Adipocyte (in vitro differentiated cells): Measurements from ENCODE around the gene LY6G6C.

Source experiments
- DNase-seq: peaks from one replicate; pipeline ENCODE4 v3.0.0-alpha.2; 2015; ENCODE audit warnings: low read depth
- H3K27me3 ChIP-seq: replicated peaks from 2 replicates; pipeline ENCODE4 v1.7.0; 2013; ENCODE audit warnings: mild to moderate bottlenecking, low read length, moderate library complexity; ENCODE audit not compliant: control insufficient read depth, insufficient read depth
- H3K36me3 ChIP-seq: 2 replicates; pipeline ENCODE4 v1.7.0; 2013; ENCODE audit warnings: low read length, mild to moderate bottlenecking, moderate library complexity; ENCODE audit not compliant: control insufficient read depth, insufficient read depth, severe bottlenecking
- H3K4me1 ChIP-seq: 2 replicates; pipeline ENCODE4 v1.7.0; 2013; ENCODE audit warnings: mild to moderate bottlenecking, low read length, moderate library complexity; ENCODE audit not compliant: control insufficient read depth, insufficient read depth
- H3K4me3 ChIP-seq: 2 replicates; pipeline ENCODE4 v1.7.0; 2013; ENCODE audit warnings: mild to moderate bottlenecking, low read length, moderate library complexity
- H3K9ac ChIP-seq: 2 replicates; pipeline ENCODE4 v1.7.0; 2013; ENCODE audit warnings: mild to moderate bottlenecking, low read length, moderate library complexity
- H3K9me3 ChIP-seq: 2 replicates; pipeline ENCODE4 v1.7.0; 2013; ENCODE audit warnings: mild to moderate bottlenecking, low read length, moderate library complexity; ENCODE audit not compliant: control insufficient read depth

Gene LY6G6C

DNA sequence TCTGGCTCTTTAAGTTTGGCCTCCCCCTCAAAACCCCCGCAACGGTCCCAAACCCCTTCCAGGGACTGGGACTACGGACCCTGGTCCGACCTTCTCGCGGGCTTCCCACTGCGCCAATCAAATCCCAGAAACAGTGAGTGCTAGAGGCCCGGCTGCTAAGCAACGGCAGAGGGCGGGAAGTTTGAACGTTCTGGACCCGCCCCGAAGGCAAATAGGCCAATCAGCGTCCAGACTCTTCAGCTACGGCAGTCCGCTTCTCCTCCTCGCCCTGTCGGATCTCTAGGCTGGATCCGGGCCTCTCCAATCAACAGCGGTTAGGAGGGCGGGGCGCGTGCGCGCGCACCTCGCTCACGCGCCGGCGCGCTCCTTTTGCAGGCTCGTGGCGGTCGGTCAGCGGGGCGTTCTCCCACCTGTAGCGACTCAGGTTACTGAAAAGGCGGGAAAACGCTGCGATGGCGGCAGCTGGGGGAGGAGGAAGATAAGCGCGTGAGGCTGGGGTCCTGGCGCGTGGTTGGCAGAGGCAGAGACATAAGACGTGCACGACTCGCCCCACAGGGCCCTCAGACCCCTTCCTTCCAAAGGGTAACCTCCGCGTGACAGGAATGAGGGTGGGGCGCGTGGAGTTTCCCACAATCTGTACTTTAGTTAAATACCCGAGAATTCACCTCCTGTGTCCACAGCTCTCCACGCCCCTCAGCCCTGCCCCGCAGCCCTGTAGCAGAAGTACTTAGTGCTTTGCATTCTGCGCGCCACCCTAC is 18.3 kb upstream of the LY6G6C start, which contains the start of gene MSH5:
TSS of gene MSH5 (plus strand) at position 367 of the 758 bp plus-strand sequence. CDS start 462 bp downstream, outside the sequence.
- Histone ChIP-seq H3K9ac (peak within 1 kb of the TSS; percentile 84), H3K36me3 (no peaks in the 10 kb centered on the region), H3K4me3 (peak within 1 kb of the TSS; percentile 91), H3K9me3 (no peaks in the 10 kb centered on the region), H3K27me3 (no peaks in the 10 kb centered on the region), H3K4me1 (peaks cover 43% of the 10 kb centered on the region)
- peak; percentile 100 for DNase-seq

DNA sequence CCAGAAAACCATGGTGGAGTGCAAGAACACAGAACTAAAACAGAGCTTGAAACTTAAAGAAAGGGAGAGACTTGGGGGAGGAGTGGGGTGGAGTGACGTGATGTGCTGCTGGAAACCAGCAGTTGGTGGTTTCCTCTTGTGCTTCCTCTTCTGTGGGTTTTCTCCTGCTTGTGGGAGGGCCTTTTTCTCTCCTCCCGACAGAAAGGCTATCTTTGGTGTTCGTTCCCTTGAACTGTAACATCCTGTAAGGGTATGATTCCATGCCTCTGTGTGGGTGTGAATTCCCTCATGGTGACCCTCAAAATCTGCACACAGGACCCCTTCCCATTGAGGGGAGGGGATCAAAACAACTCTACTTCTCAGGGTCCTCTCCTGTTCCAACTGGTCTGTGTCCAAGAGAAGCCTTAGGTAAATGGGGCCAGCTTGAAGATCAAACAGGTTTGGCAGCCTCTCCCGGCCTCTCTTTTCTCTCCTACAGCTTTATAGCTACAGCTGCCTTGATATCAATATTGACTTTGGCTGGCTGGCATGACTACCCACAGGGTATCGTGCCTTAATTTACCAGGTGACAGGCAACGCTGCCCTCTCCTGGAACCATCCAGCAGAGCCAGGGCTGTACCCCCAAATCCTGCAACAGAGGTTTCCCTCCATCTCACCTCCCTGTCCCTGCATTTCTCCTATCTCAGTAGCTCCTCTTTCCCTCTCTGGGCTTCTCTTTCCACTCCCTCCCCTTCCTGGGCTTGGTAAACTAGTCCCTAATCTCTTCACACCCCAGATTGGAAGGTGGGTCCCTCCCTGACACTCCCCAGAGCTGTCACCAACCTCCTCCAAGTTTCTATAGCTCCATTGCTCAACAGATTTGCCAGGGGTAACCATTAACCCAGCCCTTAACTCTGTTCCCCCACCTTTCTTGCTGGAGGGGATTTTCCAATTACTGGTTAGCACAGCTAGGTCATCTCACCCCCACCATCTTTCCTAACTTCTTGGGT is 16.7 kb upstream of the LY6G6C start:
- H3K27me3 ChIP-seq: no peaks in the 10 kb centered on the region

DNA sequence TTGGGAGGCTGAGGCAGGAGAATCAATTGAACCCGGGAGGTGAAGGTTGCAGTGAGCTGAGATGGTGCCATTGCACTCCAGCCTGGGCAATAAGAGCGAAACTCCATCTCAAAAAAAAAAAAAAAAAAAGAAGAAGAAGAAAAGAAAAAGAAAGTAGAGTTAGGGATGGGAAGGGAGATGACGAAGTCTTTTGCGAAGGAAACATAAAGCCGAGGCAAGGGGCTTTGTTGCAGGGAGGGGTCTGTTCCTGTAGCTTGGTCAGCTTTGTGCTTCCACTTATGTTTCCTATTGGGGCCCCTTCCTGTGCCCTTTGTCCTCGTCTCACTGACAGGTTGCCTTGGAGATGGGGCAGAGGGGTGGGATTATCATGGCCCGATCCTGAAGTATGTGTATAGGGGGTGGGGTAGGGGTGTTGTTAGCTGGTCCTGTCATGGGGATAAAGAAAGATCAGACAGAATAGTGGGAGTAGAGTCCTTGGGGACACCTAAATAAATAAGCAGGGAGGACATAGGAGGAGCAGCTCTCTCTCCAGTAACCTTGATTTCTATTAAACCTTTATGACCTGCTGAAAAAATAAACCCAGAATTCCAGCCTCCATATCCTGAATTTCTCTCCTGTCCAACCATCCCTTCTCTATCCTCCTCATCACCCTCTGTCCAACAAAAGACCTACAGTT is 15.9 kb upstream of the LY6G6C start:
- H3K36me3 ChIP-seq: peaks cover 15% of the 10 kb centered on the region
- H3K27me3 ChIP-seq: no peaks in the 10 kb centered on the region
- H3K9me3 ChIP-seq: no peaks in the 10 kb centered on the region
- peaks cover 55% of the 10 kb centered on the region for H3K4me1 ChIP-seq
- no peak for DNase-seq
- peak overlapping the region; percentile 52 for H3K9ac ChIP-seq
- H3K4me3 ChIP-seq: peak overlapping the region; percentile 38

More for the DNA sequence above, 16.7 kb upstream of the LY6G6C start:
- Histone ChIP-seq H3K36me3 (peaks cover 10% of the 10 kb centered on the region), H3K9me3 (no peaks in the 10 kb centered on the region), H3K4me1 (peaks cover 55% of the 10 kb centered on the region), H3K9ac (peak overlapping the region; percentile 52), H3K4me3 (peak overlapping the region; percentile 38)
- peak; percentile 71 for DNase-seq

DNA sequence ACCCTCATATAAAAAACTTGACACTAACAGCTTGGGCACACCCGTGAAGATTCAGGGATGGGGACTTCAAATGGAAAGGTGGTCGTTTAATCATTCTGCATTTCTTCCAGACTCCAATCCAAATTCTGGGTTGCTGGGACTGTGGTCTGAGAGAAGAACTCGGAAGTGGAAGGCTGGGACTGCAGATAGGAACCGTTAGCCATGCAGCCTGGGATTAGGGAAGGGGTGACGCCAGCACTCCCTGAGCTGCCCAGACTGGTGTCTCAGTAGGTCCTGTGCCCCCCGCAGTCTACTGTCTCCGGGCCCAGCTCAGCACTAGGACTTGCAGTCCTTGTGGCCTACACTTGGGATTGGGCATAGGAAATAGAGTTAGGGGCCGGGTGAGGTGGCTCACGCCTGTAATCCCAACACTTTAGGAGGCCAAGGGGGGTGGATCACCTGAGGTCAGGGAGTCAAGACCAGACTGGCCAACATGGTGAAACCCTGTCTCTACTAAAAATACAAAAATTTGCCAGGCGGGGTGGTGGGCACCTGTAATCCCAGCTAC is 15.3 kb upstream of the LY6G6C start:
- Histone ChIP-seq H3K4me3 (peak overlapping the region; percentile 89), H3K9ac (peak overlapping the region; percentile 91), H3K4me1 (peaks cover 49% of the 10 kb centered on the region), H3K36me3 (peaks cover 22% of the 10 kb centered on the region), H3K27me3 (no peaks in the 10 kb centered on the region), H3K9me3 (no peaks in the 10 kb centered on the region)
- no peak for DNase-seq

DNA sequence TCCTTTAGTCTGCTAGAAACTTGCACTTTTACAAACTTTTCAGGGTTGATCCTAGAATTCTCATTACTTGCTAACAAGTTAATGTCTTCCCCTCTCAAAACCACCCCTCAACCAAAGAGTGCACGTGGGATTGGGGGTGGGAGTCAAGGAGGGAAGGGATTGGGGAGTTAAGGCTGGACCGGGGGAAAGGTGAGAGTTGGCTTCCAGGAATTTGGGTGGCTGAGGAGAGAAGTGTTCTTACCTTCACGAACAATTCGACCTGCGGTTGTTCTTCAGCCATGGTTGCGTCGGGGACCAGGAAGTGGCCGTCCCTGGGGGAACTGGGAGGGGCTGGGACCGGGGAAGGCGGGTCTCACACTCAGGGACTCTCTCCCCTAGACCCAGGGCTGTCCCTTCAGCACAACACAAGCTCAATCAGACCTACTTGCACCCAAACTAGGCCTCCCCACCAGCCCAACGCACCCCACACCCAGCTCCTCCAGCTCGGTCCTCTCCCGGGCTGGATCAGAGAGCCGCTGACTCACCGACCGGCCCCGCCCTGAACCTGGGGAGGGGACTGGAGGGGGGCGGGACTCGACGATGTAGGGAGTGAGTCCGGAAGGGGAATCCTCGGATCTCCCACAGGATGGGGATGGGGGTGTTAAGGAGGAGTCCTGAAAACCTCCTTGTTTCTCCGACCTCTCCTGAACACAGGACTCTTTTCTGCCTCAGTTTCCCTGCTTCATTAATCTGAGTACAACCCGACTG is 14.6 kb upstream of the LY6G6C start, which contains the start of gene CLIC1:
TSS of gene CLIC1 (minus strand) at position 510 of the 747 bp plus-strand sequence. CDS start at position 280, 230 bp downstream.
- Histone ChIP-seq H3K9me3 (no peaks in the 10 kb centered on the region), H3K9ac (peak within 1 kb of the TSS; percentile 91), H3K4me3 (peak within 1 kb of the TSS; percentile 89), H3K36me3 (peaks cover 28% of the 10 kb centered on the region), H3K4me1 (peaks cover 45% of the 10 kb centered on the region), H3K27me3 (no peaks in the 10 kb centered on the region)
- peak; percentile 95 for DNase-seq

DNA sequence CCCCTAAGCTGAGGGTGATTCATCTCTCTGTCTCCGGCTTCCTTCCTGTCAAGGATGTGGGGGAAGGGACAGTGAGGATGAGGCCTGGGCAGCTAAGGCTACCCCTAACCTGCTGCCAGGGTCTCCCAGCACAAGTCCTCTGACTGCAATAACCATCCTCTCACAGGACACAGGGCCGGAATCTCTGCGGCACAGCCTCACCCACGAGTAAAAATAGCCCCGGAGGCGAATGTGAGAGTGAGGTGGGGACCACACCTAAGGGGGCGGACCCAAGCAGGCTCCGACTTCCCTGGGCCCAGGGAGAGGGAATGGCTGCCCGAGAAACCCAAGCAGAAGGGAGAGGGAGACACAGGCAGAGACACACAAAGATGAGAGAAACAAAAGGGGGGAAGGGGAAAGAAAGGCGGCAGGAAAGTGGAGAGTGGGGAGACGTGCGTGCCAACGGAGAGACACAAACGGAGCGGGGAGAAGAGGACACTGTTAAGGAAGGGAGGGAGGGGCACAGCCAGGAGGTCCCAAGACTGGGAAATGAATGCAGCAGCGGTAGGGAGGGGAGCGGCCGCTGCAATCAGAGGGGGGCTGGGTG is 13.4 kb upstream of the LY6G6C start:
- peaks cover 50% of the 10 kb centered on the region for H3K4me1 ChIP-seq
- no peaks in the 10 kb centered on the region for H3K9me3 ChIP-seq
- peaks cover 35% of the 10 kb centered on the region for H3K36me3 ChIP-seq
- no peaks in the 10 kb centered on the region for H3K27me3 ChIP-seq
- peak; percentile 67 for DNase-seq
- H3K4me3 ChIP-seq: peak overlapping the region; percentile 89
- peak overlapping the region; percentile 91 for H3K9ac ChIP-seq

DNA sequence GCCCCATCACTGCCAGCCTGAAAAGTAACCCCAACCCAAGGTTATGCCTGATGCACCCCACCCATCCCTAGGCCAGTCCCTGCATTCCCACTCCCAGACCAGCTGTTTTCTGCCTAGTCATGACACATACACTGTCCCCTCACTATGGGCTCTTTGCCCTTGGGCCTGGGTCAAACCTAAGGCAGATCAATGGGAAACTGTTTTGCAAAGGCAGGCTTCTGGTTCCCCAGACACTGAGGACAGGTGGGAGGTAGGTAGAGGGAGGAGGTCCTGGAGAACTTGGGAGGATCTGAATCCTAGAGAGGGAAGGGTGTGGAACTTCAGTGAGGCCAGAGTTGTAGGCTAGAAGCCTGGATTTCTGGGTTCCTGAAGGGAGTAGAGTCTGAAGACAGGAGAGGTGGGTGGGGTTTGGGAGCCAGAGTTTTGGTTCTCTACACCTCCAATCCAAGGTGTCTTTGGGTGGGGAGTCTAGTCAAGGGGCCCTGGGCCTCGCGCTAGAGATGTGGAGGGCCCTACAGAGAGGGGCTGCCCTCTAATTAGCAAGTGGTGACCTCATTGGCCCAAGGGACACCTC is 12.8 kb upstream of the LY6G6C start:
- DNase-seq: no peak
- peaks cover 35% of the 10 kb centered on the region for H3K36me3 ChIP-seq
- H3K4me1 ChIP-seq: peaks cover 49% of the 10 kb centered on the region
- peak overlapping the region; percentile 91 for H3K9ac ChIP-seq
- peak overlapping the region; percentile 89 for H3K4me3 ChIP-seq
- H3K27me3 ChIP-seq: no peaks in the 10 kb centered on the region
- no peaks in the 10 kb centered on the region for H3K9me3 ChIP-seq

DNA sequence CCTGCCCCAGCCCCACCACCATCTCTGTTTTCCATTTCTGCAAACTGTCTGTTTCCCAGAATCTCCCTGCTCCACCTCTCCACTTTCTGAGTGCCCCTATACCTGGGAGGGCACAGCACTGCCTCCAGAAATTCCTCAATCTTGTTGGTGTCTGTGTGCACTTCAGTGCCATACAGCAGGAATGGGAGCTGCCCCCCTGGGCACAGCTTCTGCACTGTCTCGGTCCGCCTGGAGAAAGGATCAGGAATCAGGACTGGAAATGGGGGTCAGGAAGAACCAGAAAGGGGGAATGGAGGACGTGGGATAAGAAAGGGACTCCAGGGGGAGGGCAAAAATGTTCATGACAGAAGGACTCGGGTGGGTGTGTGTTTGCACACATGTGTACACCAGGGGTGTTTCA is 12.2 kb upstream of the LY6G6C start:
- Histone ChIP-seq H3K27me3 (no peaks in the 10 kb centered on the region), H3K9ac (peak overlapping the region; percentile 91), H3K4me3 (peak overlapping the region; percentile 89), H3K9me3 (no peaks in the 10 kb centered on the region), H3K4me1 (peaks cover 48% of the 10 kb centered on the region), H3K36me3 (peaks cover 35% of the 10 kb centered on the region)
- DNase-seq: no peak

DNA sequence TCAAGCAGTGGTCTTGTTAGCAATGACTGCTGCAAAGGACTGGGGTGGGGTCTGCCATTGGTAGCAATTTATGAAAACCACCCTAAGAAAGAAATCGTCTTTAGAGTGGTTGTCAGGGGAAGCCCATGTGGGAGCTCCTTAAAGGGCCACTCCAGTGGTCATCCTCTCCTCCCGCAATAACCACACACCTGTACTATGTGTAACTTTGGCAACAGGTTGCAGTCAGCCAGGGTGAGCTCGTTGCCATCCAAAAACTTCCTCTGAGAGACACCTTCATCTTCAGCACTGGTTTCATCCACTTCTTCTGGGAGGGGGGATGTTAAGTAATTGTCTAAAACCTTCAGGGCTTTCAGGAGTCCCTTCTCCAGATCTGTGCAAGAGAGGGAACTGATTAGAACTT is 10.5 kb upstream of the LY6G6C start:
- Histone ChIP-seq H3K4me1 (peaks cover 46% of the 10 kb centered on the region), H3K36me3 (peaks cover 39% of the 10 kb centered on the region)

More for the DNA sequence above, 10.5 kb upstream of the LY6G6C start:
- DNase-seq: no peak
- H3K27me3 ChIP-seq: no peaks in the 10 kb centered on the region
- H3K9ac ChIP-seq: no peak overlapping the region
- H3K9me3 ChIP-seq: no peaks in the 10 kb centered on the region
- H3K4me3 ChIP-seq: no peak overlapping the region
